Hepatocyte (in vitro differentiated cells): ENCODE measurements around the gene SYPL2. TPM values are rescaled to one million over a fixed set of nuclear protein-coding genes. Genes with fewer than 3 reads are reported as not detected.

ENCODE experiments used
- DNase-seq: peaks from one replicate; pipeline ENCODE4 v3.0.0-alpha.2; 2016; ENCODE audit warnings: low spot score
- H2AFZ ChIP-seq: fragments of 200-600 bp; sonication (generic); 2 replicates; pipeline ENCODE4 v1.6.0; 2016; ENCODE audit warnings: antibody characterized with exemption, mild to moderate bottlenecking
- H3K27ac ChIP-seq: fragments of 200-600 bp; sonication (generic); 2 replicates; pipeline ENCODE4 v1.5.1; 2016; ENCODE audit warnings: mild to moderate bottlenecking
- H3K27me3 ChIP-seq: fragments of 200-600 bp; sonication (generic); 2 replicates; pipeline ENCODE4 v1.6.1; 2016
- H3K36me3 ChIP-seq: fragments of 200-600 bp; sonication (generic); replicated peaks from 2 replicates; pipeline ENCODE4 v1.5.1; 2016; ENCODE audit warnings: low read depth; ENCODE audit not compliant: insufficient read depth
- H3K4me1 ChIP-seq: fragments of 200-600 bp; sonication (generic); 2 replicates; pipeline ENCODE4 v1.5.1; 2016; ENCODE audit warnings: mild to moderate bottlenecking, moderate library complexity; ENCODE audit not compliant: insufficient read depth
- H3K4me2 ChIP-seq: fragments of 200-600 bp; sonication (generic); 2 replicates; pipeline ENCODE4 v1.6.0; 2016
- H3K4me3 ChIP-seq: fragments of 200-600 bp; sonication (generic); 2 replicates; pipeline ENCODE4 v1.5.1; 2016; ENCODE audit warnings: mild to moderate bottlenecking
- H3K79me2 ChIP-seq: fragments of 200-600 bp; sonication (generic); 2 replicates; pipeline ENCODE4 v1.6.0; 2017; ENCODE audit warnings: mild to moderate bottlenecking
- H3K9me2 ChIP-seq: fragments of 200-600 bp; sonication (generic); replicated peaks from 2 replicates; pipeline ENCODE4 v1.6.0; 2017; ENCODE audit warnings: mild to moderate bottlenecking; ENCODE audit not compliant: insufficient read depth
- H3K9me3 ChIP-seq: fragments of 200-600 bp; sonication (generic); 2 replicates; pipeline ENCODE4 v1.5.1; 2016; ENCODE audit warnings: low read depth, mild to moderate bottlenecking
- H4K20me1 ChIP-seq: fragments of 200-600 bp; sonication (generic); 2 replicates; pipeline ENCODE4 v1.6.0; 2016; ENCODE audit warnings: mild to moderate bottlenecking; ENCODE audit not compliant: insufficient read depth, poor library complexity, severe bottlenecking
- CTCF ChIP-seq: fragments of 200-600 bp; sonication (generic); IDR thresholded peaks from 2 replicates; pipeline ENCODE4 v1.5.1; 2016; ENCODE audit warnings: antibody characterized with exemption, mild to moderate bottlenecking; ENCODE audit not compliant: poor library complexity
- EZH2 ChIP-seq: fragments of 200-600 bp; sonication (generic); IDR thresholded peaks from 2 replicates; pipeline ENCODE4 v1.6.1; 2016; ENCODE audit warnings: antibody characterized with exemption, mild to moderate bottlenecking, borderline replicate concordance
- EZH2phosphoT487 ChIP-seq: fragments of 200-600 bp; sonication (generic); IDR thresholded peaks from one replicate; pipeline ENCODE4 v1.6.1; 2018; ENCODE audit warnings: antibody characterized with exemption, mild to moderate bottlenecking, low read depth, moderate library complexity; ENCODE audit not compliant: unreplicated experiment, severe bottlenecking
- WGBS: methylation state at CpG from one replicate; pipeline ENCODE4 v1.1.6; 2016; ENCODE audit warnings: low lambda C conversion rate; ENCODE audit errors: missing lambda C conversion rate; 5-methylcytosine and 5-hydroxymethylcytosine counted together
- polyA plus RNA-seq: library from polyadenylated mRNA; unstranded; fragments of >200 nt; fragmentation: Nextera tagmentation; extraction: Ambion mirVana; gene quantifications from 2 replicates; pipeline ENCODE4 v1.2.1, GENCODE V29; 2016
- total RNA-seq: library from RNA; depleted of rRNA; stranded (reverse); fragments of >200 nt; gene quantifications from 2 replicates; pipeline ENCODE4 v1.2.3, GENCODE V29; 2014

Gene SYPL2
- total and polyA plus RNA-seq, 2 experiments from 2014 or later = 2.0 to 3.0 TPM

GRCh38 chr1:109484519-109484975 is 18.2 kb downstream of the SYPL2 start:
- TF ChIP-seq EZH2phosphoT487 (no peak), EZH2 (no peak), CTCF (no peak)
- H3K9me3 ChIP-seq = no peaks in the 10 kb centered on the region
- no peak for DNase-seq
- H3K27ac ChIP-seq = peak overlapping the region; percentile 99
- peak overlapping the region; percentile 98 for H3K4me2 ChIP-seq
- H2AFZ ChIP-seq = peak overlapping the region; percentile 94
- no peaks in the 10 kb centered on the region for H3K36me3 ChIP-seq
- 12% methylated on average over 15 of the region's 15 CpGs for WGBS
- H3K4me3 ChIP-seq = peak overlapping the region; percentile 96
- peaks cover 15% of the 10 kb centered on the region for H3K4me1 ChIP-seq
- no peaks in the 10 kb centered on the region for H3K9me2 ChIP-seq
- no peaks in the 10 kb centered on the region for H4K20me1 ChIP-seq
- H3K79me2 ChIP-seq = peaks cover 10% of the 10 kb centered on the region
- peaks cover 16% of the 10 kb centered on the region for H3K27me3 ChIP-seq

GRCh38 chr1:109485001-109485400 is 18.7 kb downstream of the SYPL2 start:
- Histone ChIP-seq H4K20me1 (no peaks in the 10 kb centered on the region), H2AFZ (no peak overlapping the region), H3K27me3 (peaks cover 16% of the 10 kb centered on the region), H3K4me1 (peaks cover 15% of the 10 kb centered on the region), H3K79me2 (peaks cover 10% of the 10 kb centered on the region), H3K4me3 (peak overlapping the region; percentile 96), H3K9me2 (no peaks in the 10 kb centered on the region), H3K36me3 (no peaks in the 10 kb centered on the region), H3K27ac (peak overlapping the region; percentile 99), H3K9me3 (no peaks in the 10 kb centered on the region), H3K4me2 (peak overlapping the region; percentile 98)
- WGBS = 19% methylated on average over 3 of the region's 3 CpGs
- no peak for DNase-seq
- no peak for TF ChIP-seq CTCF
- no peak for TF ChIP-seq EZH2phosphoT487
- TF ChIP-seq EZH2 = no peak

- no peak for DNase-seq
- H3K79me2 ChIP-seq = peaks cover 10% of the 10 kb centered on the region
- no peaks in the 10 kb centered on the region for H3K9me2 ChIP-seq
- no peaks in the 10 kb centered on the region for H3K9me3 ChIP-seq
- H4K20me1 ChIP-seq = no peaks in the 10 kb centered on the region
- no peak overlapping the region for H2AFZ ChIP-seq
- peaks cover 3% of the 10 kb centered on the region for H3K27me3 ChIP-seq
- TF ChIP-seq CTCF (no peak), EZH2phosphoT487 (no peak), EZH2 (no peak)
- 72% methylated on average over 4 of the region's 5 CpGs for WGBS
- peaks cover 15% of the 10 kb centered on the region for H3K4me1 ChIP-seq
- H3K4me2 ChIP-seq = no peak overlapping the region
- H3K4me3 ChIP-seq = no peak overlapping the region
- H3K27ac ChIP-seq = no peak overlapping the region
- H3K36me3 ChIP-seq = no peaks in the 10 kb centered on the region
These were observed 20.9 kb downstream of the SYPL2 start for GRCh38 chr1:109487261-109487660.

- Histone ChIP-seq H2AFZ (no peak overlapping the region), H3K79me2 (peaks cover 10% of the 10 kb centered on the region), H3K27ac (no peak overlapping the region), H3K4me3 (no peak overlapping the region), H3K4me2 (no peak overlapping the region), H3K36me3 (no peaks in the 10 kb centered on the region), H3K9me3 (no peaks in the 10 kb centered on the region), H3K9me2 (no peaks in the 10 kb centered on the region), H3K4me1 (peaks cover 10% of the 10 kb centered on the region), H3K27me3 (no peaks in the 10 kb centered on the region), H4K20me1 (no peaks in the 10 kb centered on the region)
- TF ChIP-seq EZH2 (no peak), EZH2phosphoT487 (no peak), CTCF (no peak)
- WGBS = 82% methylated on average over 5 of the region's 5 CpGs
- DNase-seq = no peak
These were observed 21.9 kb downstream of the SYPL2 start for GRCh38 chr1:109488201-109488600.
